GM12801 (cell line): Measurements from ENCODE around the gene IL1RAPL2.

Experiments
- CTCF ChIP-seq: IDR thresholded peaks from one replicate; pipeline ENCODE4 v1.5.1; 2011; ENCODE audit warnings: control low read depth; ENCODE audit not compliant: insufficient read length; ENCODE audit errors: extremely low read depth

The IL1RAPL2 gene

DNA sequence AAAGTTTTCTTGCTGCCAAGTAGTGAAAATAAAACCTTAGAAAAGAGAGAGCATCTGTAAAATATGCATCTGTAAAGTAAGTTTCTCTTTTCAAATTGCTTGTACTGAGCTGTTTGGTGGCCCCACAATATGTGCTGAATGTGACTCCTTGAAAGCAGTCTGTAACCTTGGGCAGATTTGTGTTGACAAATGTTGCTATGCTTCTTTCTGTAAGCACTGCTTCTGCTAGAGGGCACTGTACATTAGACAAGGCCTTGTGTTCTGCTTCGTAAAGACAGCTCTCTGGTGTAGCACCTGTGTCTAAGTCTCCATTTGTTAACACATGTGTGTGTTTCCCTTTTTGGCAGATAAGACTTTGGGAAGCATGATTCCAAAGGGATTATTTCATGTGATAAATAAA, 1199.7 kb downstream of the IL1RAPL2 start:
- TF ChIP-seq CTCF: no peak

DNA sequence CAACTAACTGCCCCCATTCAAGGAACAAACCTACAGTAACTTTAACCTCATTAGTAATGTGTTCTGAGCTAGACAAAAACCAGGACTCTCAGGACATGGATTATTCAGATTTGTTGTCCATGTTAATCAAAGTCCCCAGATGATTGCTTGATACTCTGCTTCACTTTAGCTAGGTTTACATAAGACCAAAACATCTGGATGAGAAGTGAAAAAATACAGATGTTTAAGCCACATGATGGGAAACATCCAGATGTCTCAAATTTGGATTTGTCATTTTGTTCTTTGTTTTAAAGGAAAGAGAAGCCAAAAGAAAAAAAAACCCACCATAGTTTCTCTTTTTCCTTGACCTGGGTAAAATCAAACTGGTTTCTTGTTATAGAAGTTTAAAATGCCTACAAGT, 1207.8 kb downstream of the IL1RAPL2 start:
- no peak for TF ChIP-seq CTCF

DNA sequence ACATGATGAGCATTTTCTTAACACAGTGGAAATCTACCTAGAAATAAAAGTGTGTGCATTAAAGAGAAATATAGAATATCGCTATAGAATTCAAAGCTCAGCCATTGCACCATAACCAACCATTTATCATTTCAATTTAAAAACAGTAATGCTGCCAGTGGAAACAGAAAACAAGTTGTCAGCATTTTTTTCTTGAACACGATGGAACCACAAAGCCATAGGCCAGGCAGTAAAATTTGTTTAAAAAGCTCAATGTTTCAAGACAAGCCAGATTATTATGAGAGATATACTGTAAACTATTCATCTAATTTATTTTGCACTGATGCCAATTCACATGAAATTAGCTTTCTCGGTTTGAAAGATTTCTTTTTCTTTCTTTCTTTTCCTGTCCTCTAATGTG, 1209.7 kb downstream of the IL1RAPL2 start:
- no peak for TF ChIP-seq CTCF

DNA sequence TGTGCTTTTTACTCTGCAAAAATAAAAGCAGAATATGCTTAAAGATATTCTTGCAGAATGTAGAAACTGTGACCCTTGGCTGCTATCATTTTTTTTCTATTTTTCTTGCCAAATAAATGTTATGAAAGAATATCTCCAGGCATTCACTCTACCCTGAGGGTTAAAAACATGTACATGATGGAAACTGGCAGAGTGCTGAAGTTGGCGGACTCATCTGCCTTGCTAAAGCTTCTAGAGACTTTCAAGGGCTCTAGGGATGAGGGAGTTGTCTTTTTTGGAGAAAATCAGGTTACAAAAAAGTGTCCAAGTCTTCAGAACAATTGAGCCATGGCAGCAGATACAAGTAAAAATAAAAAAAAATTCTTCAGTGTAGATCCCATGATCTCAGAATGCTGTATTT, 1215.8 kb downstream of the IL1RAPL2 start:
- no peak for TF ChIP-seq CTCF

DNA sequence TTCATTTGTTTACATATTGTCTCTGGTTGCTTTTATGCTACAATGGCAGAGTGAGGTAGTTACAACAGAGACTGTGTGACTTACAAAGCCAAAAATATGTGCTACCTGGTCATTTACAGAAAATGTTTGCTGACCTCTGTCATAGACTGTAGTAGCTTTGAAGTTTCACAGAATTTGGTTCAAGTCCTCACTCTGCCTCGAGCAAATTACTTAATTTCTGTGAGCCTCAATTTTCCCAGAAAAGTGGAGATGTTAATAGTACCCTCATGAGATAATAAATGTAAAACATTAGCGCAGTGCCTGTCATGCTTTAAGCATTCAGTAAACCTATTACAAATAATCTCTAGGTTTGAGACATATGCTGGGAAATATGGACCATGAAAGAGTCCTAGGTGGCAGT, 1237.9 kb downstream of the IL1RAPL2 start:
- no peak for TF ChIP-seq CTCF

GRCh38 chrX:105816517-105816916, 1250.5 kb downstream of the IL1RAPL2 start:
- TF ChIP-seq CTCF: no peak
